Measurements from ENCODE around the gene MAP3K20.
"Not testable (repeated sequence)": the region's sequence is repeated elsewhere in the genome, so short reads cannot be mapped to it uniquely, and the experiment has no call there.

The MAP3K20 gene

GRCh38 chr2:173299764-173300163 is 224.1 kb downstream of the MAP3K20 start:
- FAIRE-seq (no peak), DNase-seq (ENCODE audit: insufficient read length, low spot score) (no peak)

- DNase-seq (ENCODE audit: insufficient read length, low spot score), result no peak
Observed at GRCh38 chr2:173300458-173300857, 224.8 kb downstream of the MAP3K20 start.

GRCh38 chr2:173301549-173301948 is 225.9 kb downstream of the MAP3K20 start:
- DNase-seq (ENCODE audit: insufficient read length, low spot score); FAIRE-seq: not testable (repeated sequence)

More at GRCh38 chr2:173300458-173300857, 224.8 kb downstream of the MAP3K20 start:
- no peak for FAIRE-seq

- DNase-seq (ENCODE audit: insufficient read length, low spot score), result no peak
- FAIRE-seq, result no peak
Observed at GRCh38 chr2:173305303-173305702, 229.7 kb downstream of the MAP3K20 start.

- DNase-seq (ENCODE audit: insufficient read length, low spot score), result peak; percentile 22
- peak; percentile 14 for FAIRE-seq
Observed at GRCh38 chr2:173307293-173307692, 231.6 kb downstream of the MAP3K20 start.

- FAIRE-seq; DNase-seq (ENCODE audit: insufficient read length, low spot score): not testable (repeated sequence)
Observed at GRCh38 chr2:173309370-173309769, 233.7 kb downstream of the MAP3K20 start.

GRCh38 chr2:173311844-173312606 is 236.4 kb downstream of the MAP3K20 start:
- FAIRE-seq (no peak), DNase-seq (ENCODE audit: insufficient read length, low spot score) (no peak)

Data from GM19239 (cell line).